ENCODE data around the gene LARGE1. TPM values are rescaled to one million over a fixed set of nuclear protein-coding genes. Genes with fewer than 3 reads are reported as not detected.
"Not testable (repeated sequence)": the region's sequence is repeated elsewhere in the genome, so short reads cannot be mapped to it uniquely, and the experiment has no call there.

LARGE1 gene
- total RNA-seq, 1 experiment from 2014 or later = 4.6 TPM

GRCh38 chr22:33599596-33599995 is 320.7 kb downstream of the LARGE1 start:
- DNase-seq (ENCODE audit: low spot score) = no peak

- no peak for DNase-seq (ENCODE audit: low spot score)
These were observed 321.5 kb downstream of the LARGE1 start for GRCh38 chr22:33598821-33599220.

- no peak for DNase-seq (ENCODE audit: low spot score)
These were observed 322.8 kb downstream of the LARGE1 start for GRCh38 chr22:33597274-33597985.

GRCh38 chr22:33593818-33594217 is 326.5 kb downstream of the LARGE1 start:
- DNase-seq (ENCODE audit: low spot score) = no peak

GRCh38 chr22:33591946-33592345 is 328.3 kb downstream of the LARGE1 start:
- DNase-seq (ENCODE audit: low spot score) = no peak

- no peak for DNase-seq (ENCODE audit: low spot score)
These were observed 331.0 kb downstream of the LARGE1 start for GRCh38 chr22:33589297-33589696.

GRCh38 chr22:33588860-33589259 is 331.4 kb downstream of the LARGE1 start:
- no peak for DNase-seq (ENCODE audit: low spot score)

GRCh38 chr22:33584152-33584551 is 336.1 kb downstream of the LARGE1 start:
- DNase-seq (ENCODE audit: low spot score) = no peak

GRCh38 chr22:33582822-33583400 is 337.4 kb downstream of the LARGE1 start:
- no peak for DNase-seq (ENCODE audit: low spot score)

- DNase-seq (ENCODE audit: low spot score) = no peak
These were observed 340.0 kb downstream of the LARGE1 start for GRCh38 chr22:33580310-33580709.

GRCh38 chr22:33579448-33580093 is 340.7 kb downstream of the LARGE1 start:
- DNase-seq (ENCODE audit: low spot score) = peak; percentile 16

- DNase-seq (ENCODE audit: low spot score) = no peak
These were observed 341.5 kb downstream of the LARGE1 start for GRCh38 chr22:33578752-33579151.

- DNase-seq (ENCODE audit: low spot score) = no peak
These were observed 342.3 kb downstream of the LARGE1 start for GRCh38 chr22:33577862-33578411.

- no peak for DNase-seq (ENCODE audit: low spot score)
These were observed 344.1 kb downstream of the LARGE1 start for GRCh38 chr22:33576205-33576604.

GRCh38 chr22:33575771-33576170 is 344.5 kb downstream of the LARGE1 start:
- DNase-seq (ENCODE audit: low spot score) = no peak

- no peak for DNase-seq (ENCODE audit: low spot score)
These were observed 345.2 kb downstream of the LARGE1 start for GRCh38 chr22:33575041-33575440.

GRCh38 chr22:33573479-33573878 is 346.8 kb downstream of the LARGE1 start:
- DNase-seq (ENCODE audit: low spot score) = no peak

GRCh38 chr22:33572086-33572485 is 348.2 kb downstream of the LARGE1 start:
- DNase-seq (ENCODE audit: low spot score) = no peak

- no peak for DNase-seq (ENCODE audit: low spot score)
These were observed 350.2 kb downstream of the LARGE1 start for GRCh38 chr22:33570110-33570509.

- no peak for DNase-seq (ENCODE audit: low spot score)
These were observed 350.7 kb downstream of the LARGE1 start for GRCh38 chr22:33569559-33569958.

- DNase-seq (ENCODE audit: low spot score) = no peak
These were observed 351.3 kb downstream of the LARGE1 start for GRCh38 chr22:33569018-33569417.

- DNase-seq (ENCODE audit: low spot score) = not testable (repeated sequence)
These were observed 353.8 kb downstream of the LARGE1 start for GRCh38 chr22:33566495-33566894.

- DNase-seq (ENCODE audit: low spot score) = no peak
These were observed 354.7 kb downstream of the LARGE1 start for GRCh38 chr22:33565580-33565995.

Measured in H4 (cell line).